Endometrial microvascular endothelial cells (primary cell): ENCODE results near the gene CWH43. TPM values are rescaled to one million over a fixed set of nuclear protein-coding genes. Genes with fewer than 3 reads are reported as not detected.

ENCODE experiments used
- total RNA-seq: library from RNA; depleted of rRNA; stranded (reverse); fragments of >200 nt; gene quantifications from one replicate; pipeline ENCODE4 v1.2.3, GENCODE V29; 2015; ENCODE audit errors: inconsistent ontology term

Gene CWH43
- total RNA-seq, 1 donor from 2014 or later, result not detected

Other genes starting within 250 kb of the CWH43 start
- 57.8 TPM for gene FRYL, start 206.0 kb upstream of the CWH43 start, total RNA-seq
- 151 TPM for gene OCIAD1, start 155.2 kb upstream of the CWH43 start, total RNA-seq
- 73.5 TPM for gene OCIAD2, start 79.5 kb upstream of the CWH43 start, total RNA-seq